Activated CD4-positive, alpha-beta T cell treated with anti-CD3 and anti-CD28 coated beads, Interleukin-2, amount 50 U/mL, for 48 hours (primary cell): ENCODE data around the gene ABCC11.
"Not testable (repeated sequence)": the region's sequence is repeated elsewhere in the genome, so short reads cannot be mapped to it uniquely, and the experiment has no call there.

Experiments
- DNase-seq, 2 experiments: peaks; one replicate each; pipeline ENCODE4 v3.0.0-alpha.2; 2020

The ABCC11 gene

GRCh38 chr16:48194828-48195556, 52.3 kb downstream of the ABCC11 start:
- DNase-seq, result no peak

GRCh38 chr16:48193846-48194245, 53.5 kb downstream of the ABCC11 start:
- no peak for DNase-seq

- no peak for DNase-seq
Measured at GRCh38 chr16:48188449-48189102, 58.8 kb downstream of the ABCC11 start.

- DNase-seq, result no peak
Measured at GRCh38 chr16:48187779-48188178, 59.6 kb downstream of the ABCC11 start.

GRCh38 chr16:48184681-48185080, 62.7 kb downstream of the ABCC11 start:
- no peak for DNase-seq

GRCh38 chr16:48182979-48183537, 64.3 kb downstream of the ABCC11 start:
- no peak for DNase-seq

GRCh38 chr16:48181746-48182520, 65.4 kb downstream of the ABCC11 start:
- DNase-seq, result not testable (repeated sequence)

GRCh38 chr16:48180868-48181480, 66.4 kb downstream of the ABCC11 start:
- no peak for DNase-seq

GRCh38 chr16:48176635-48177408, 70.5 kb downstream of the ABCC11 start:
- DNase-seq, result no peak

- DNase-seq, result no peak
Measured at GRCh38 chr16:48173889-48174288, 73.5 kb downstream of the ABCC11 start.

GRCh38 chr16:48172682-48173081, 74.7 kb downstream of the ABCC11 start:
- no peak for DNase-seq

GRCh38 chr16:48169896-48170295, 77.4 kb downstream of the ABCC11 start:
- no peak for DNase-seq

- no peak for DNase-seq
Measured at GRCh38 chr16:48168075-48168474, 79.3 kb downstream of the ABCC11 start.

- not testable (repeated sequence) for DNase-seq
Measured at GRCh38 chr16:48166617-48167016, 80.7 kb downstream of the ABCC11 start.

GRCh38 chr16:48165961-48166578, 81.3 kb downstream of the ABCC11 start:
- DNase-seq, result no peak

- peak; percentile 76 to 78 for DNase-seq
Measured at GRCh38 chr16:48164907-48165715, 82.2 kb downstream of the ABCC11 start.

GRCh38 chr16:48162839-48163410, 84.4 kb downstream of the ABCC11 start:
- no peak for DNase-seq

GRCh38 chr16:48161906-48162305, 85.4 kb downstream of the ABCC11 start:
- no peak for DNase-seq

GRCh38 chr16:48160575-48160974, 86.8 kb downstream of the ABCC11 start:
- DNase-seq, result no peak

GRCh38 chr16:48158296-48158695, 89.0 kb downstream of the ABCC11 start:
- DNase-seq, result peak; percentile 35 to 54
